HFFc6 (cell line): ENCODE data around the gene PCDHGB5. TPM values are rescaled to one million over a fixed set of nuclear protein-coding genes. Genes with fewer than 3 reads are reported as not detected.
"Not testable (repeated sequence)": the region's sequence is repeated elsewhere in the genome, so short reads cannot be mapped to it uniquely, and the experiment has no call there.

Experiments used
- DNase-seq: peaks from one replicate; pipeline ENCODE4 v3.0.0-alpha.2; 2018
- H3K27ac Mint-ChIP-seq: 2 replicates; pipeline ENCODE4 v1.8.0; 2020; ENCODE audit warnings: mild to moderate bottlenecking, mixed read lengths
- H3K27me3 Mint-ChIP-seq: 2 replicates; pipeline ENCODE4 v1.8.0; 2021; ENCODE audit warnings: mild to moderate bottlenecking, moderate library complexity, mixed read lengths; ENCODE audit not compliant: insufficient read depth
- H3K36me3 Mint-ChIP-seq: 2 replicates; pipeline ENCODE4 v1.8.0; 2021; ENCODE audit warnings: low read depth, mixed read lengths
- H3K4me1 Mint-ChIP-seq: 2 replicates; pipeline ENCODE4 v1.8.0; 2020; ENCODE audit warnings: low read depth, mixed read lengths
- H3K4me3 Mint-ChIP-seq: 2 replicates; pipeline ENCODE4 v1.8.0; 2020; ENCODE audit warnings: mild to moderate bottlenecking, moderate library complexity, mixed read lengths
- H3K9me3 Mint-ChIP-seq: 2 replicates; pipeline ENCODE4 v1.8.0; 2020; ENCODE audit warnings: mild to moderate bottlenecking, mixed read lengths
- CTCF ChIP-seq: fragments of 200-600 bp; sonication (generic); IDR thresholded peaks from 2 replicates; pipeline ENCODE4 v1.5.0; 2021; ENCODE audit warnings: antibody characterized with exemption, mild to moderate bottlenecking
- total RNA-seq, 6 experiments: library from RNA; stranded (reverse); fragmentation: NEBNext Ultra II Directional; extraction: Animal tissue kit (Norgen Biotek cat#: 25700); gene quantifications; 2 replicates in 1 of 6; 3 replicates in 5 of 6; pipeline ENCODE4 v1.2.3, GENCODE V29; 2021

Gene PCDHGB5
- total RNA-seq, 6 experiments from 2014 or later, result 8.8 to 14.6 (median 9.6) TPM

- no peak for DNase-seq
- Mint-ChIP-seq H3K4me3 (no peak within 1 kb of the TSS; the same call in 1 of the 2 replicates), H3K36me3 (peaks cover 57% of the 10 kb centered on the region), H3K27ac (no peak within 1 kb of the TSS), H3K9me3 (peaks cover 63% of the 10 kb centered on the region), H3K4me1 (peaks cover 20% of the 10 kb centered on the region), H3K27me3 (peaks cover 2% of the 10 kb centered on the region)
- TF ChIP-seq CTCF, result peak; percentile 50
Observed at GRCh38 chr5:141373673-141374317, 24.0 kb upstream of the PCDHGB5 start, which contains the start of gene PCDHGA6. PCDHGA6 (plus strand) TSS chr5:141373891; CDS start chr5:141374084, 193 bp downstream.

DNA sequence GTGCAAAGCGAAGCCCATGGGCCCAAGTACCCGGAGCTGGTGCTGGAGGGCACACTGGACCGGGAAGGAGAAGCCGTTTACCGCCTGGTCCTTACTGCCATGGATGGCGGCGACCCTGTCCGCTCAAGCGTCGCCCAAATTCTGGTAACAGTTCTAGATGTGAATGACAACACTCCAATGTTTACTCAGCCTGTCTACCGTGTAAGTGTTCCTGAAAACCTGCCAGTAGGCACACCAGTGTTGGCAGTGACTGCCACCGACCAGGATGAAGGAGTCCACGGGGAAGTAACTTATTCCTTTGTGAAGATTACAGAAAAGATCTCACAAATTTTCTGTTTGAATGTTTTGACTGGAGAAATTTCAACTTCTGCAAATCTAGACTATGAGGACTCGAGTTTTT, 23.1 kb upstream of the PCDHGB5 start:
- peaks cover 2% of the 10 kb centered on the region for H3K27me3 Mint-ChIP-seq
- TF ChIP-seq CTCF, result no peak
- no peak overlapping the region for H3K27ac Mint-ChIP-seq
- H3K9me3 Mint-ChIP-seq, result peaks cover 63% of the 10 kb centered on the region
- no peak overlapping the region for H3K4me3 Mint-ChIP-seq
- H3K4me1 Mint-ChIP-seq, result peaks cover 15% of the 10 kb centered on the region
- no peak for DNase-seq
- H3K36me3 Mint-ChIP-seq, result peaks cover 57% of the 10 kb centered on the region

- H3K4me1 Mint-ChIP-seq, H3K4me3 Mint-ChIP-seq, DNase-seq, H3K27ac Mint-ChIP-seq, H3K27me3 Mint-ChIP-seq: not testable (repeated sequence)
- Mint-ChIP-seq H3K36me3 (peaks cover 56% of the 10 kb centered on the region), H3K9me3 (peaks cover 56% of the 10 kb centered on the region)
- TF ChIP-seq CTCF, result peak; percentile 26; the same call in 1 of the 2 replicates
Observed at GRCh38 chr5:141375444-141376155, 22.1 kb upstream of the PCDHGB5 start.

DNA sequence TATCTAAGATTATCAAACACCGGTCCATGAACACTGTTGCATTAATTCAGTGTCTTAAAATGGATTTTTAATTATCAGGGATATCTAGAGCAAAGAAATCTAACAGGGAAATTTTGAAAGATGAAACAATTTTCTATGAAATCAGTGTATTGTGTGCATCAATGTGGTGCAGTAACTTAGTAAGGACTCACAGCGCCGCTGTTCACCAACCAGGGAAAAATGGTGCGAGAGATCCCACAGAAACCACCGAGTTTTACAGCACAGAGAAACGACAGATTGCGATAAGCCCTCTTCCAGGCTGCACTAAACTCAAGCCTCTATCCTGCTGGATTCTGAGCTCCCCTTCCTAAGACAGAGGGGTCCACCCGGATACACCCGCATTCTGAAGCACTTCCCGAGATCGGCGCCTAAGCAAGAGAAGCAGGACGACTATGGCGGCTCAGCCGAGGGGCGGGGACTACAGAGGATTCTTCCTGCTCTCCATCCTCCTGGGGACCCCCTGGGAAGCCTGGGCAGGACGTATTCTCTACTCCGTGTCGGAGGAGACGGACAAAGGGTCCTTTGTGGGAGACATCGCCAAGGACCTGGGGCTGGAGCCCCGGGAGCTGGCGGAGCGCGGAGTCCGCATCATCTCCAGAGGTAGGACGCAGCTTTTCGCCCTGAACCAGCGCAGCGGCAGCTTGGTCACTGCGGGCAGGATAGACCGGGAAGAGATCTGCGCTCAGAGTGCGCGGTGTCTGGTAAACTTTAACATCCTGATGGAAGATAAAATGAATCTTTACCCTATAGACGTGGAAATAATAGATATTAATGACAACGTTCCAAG, 15.1 kb upstream of the PCDHGB5 start, which contains the start of gene PCDHGA7:
Gene PCDHGA7, plus strand, starts transcription at position 274 of the 826 bp plus-strand sequence. Its CDS starts 158 bp downstream, at position 432.
- H3K27me3 Mint-ChIP-seq, result no peaks in the 10 kb centered on the region
- peak; percentile 70 for TF ChIP-seq CTCF
- no peak for DNase-seq
- H3K36me3 Mint-ChIP-seq, result peaks cover 47% of the 10 kb centered on the region
- peak within 1 kb of the TSS; percentile 87 for H3K27ac Mint-ChIP-seq
- H3K9me3 Mint-ChIP-seq, result peaks cover 53% of the 10 kb centered on the region
- peaks cover 13% of the 10 kb centered on the region; the same call in 1 of the 2 replicates for H3K4me1 Mint-ChIP-seq
- peak within 1 kb of the TSS; percentile 95 for H3K4me3 Mint-ChIP-seq

DNA sequence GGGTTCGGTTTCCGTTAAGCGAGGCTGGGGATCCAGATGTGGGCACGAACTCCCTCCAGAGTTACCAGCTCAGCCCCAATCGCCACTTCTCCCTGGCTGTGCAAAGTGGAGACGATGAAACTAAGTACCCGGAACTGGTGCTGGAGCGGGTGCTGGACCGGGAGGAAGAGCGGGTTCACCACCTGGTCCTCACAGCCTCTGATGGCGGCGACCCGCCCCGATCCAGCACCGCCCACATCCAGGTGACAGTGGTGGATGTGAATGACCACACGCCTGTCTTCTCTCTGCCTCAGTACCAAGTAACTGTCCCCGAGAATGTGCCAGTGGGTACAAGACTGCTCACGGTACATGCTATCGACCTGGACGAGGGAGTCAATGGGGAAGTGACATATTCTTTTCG, 14.4 kb upstream of the PCDHGB5 start:
- peaks cover 56% of the 10 kb centered on the region for H3K9me3 Mint-ChIP-seq

More for the DNA sequence above, 14.4 kb upstream of the PCDHGB5 start:
- no peak for DNase-seq
- H3K36me3 Mint-ChIP-seq, result peaks cover 49% of the 10 kb centered on the region
- no peak overlapping the region; the same call in 1 of the 2 replicates for H3K27ac Mint-ChIP-seq
- no peak for TF ChIP-seq CTCF
- peak overlapping the region; percentile 95 for H3K4me3 Mint-ChIP-seq
- H3K4me1 Mint-ChIP-seq, result peaks cover 15% of the 10 kb centered on the region; the same call in 1 of the 2 replicates
- no peaks in the 10 kb centered on the region for H3K27me3 Mint-ChIP-seq
